Testis (tissue), 3 donors: ENCODE measurements around the gene C6orf89. TPM values are rescaled to one million over a fixed set of nuclear protein-coding genes. Genes with fewer than 3 reads are reported as not detected.

Source experiments
- DNase-seq: peaks from one replicate; pipeline ENCODE4 v3.0.0-alpha.2; 2019
- H3K27ac ChIP-seq, 2 donors: fragments of 200-600 bp; sonication (generic); one replicate each; pipeline ENCODE4 v1.5.1; 2019
- H3K27me3 ChIP-seq: fragments of 200-600 bp; sonication (generic); one replicate; pipeline ENCODE4 v1.5.1; 2019
- H3K36me3 ChIP-seq: fragments of 200-600 bp; sonication (generic); one replicate; pipeline ENCODE4 v1.5.1; 2017; ENCODE audit warnings: low read depth; ENCODE audit errors: missing control alignments
- H3K4me1 ChIP-seq: fragments of 200-600 bp; sonication (generic); one replicate; pipeline ENCODE4 v1.5.1; 2019
- H3K4me3 ChIP-seq, 2 donors: fragments of 200-600 bp; sonication (generic); one replicate each; pipeline ENCODE4 v1.5.1; 2017 to 2019
- H3K9me3 ChIP-seq: fragments of 200-600 bp; sonication (generic); one replicate; pipeline ENCODE4 v1.5.1; 2017
- POLR2A ChIP-seq: fragments of 450-650 bp; IDR thresholded peaks from one replicate; pipeline ENCODE4 v1.6.1; 2017; ENCODE audit warnings: antibody characterized with exemption, mild to moderate bottlenecking, moderate library complexity
- WGBS, 2 donors: methylation state at CpG; one replicate each; pipeline ENCODE4 v1.1.5; 2018; 5-methylcytosine and 5-hydroxymethylcytosine counted together
- intact Hi-C: fragments of 100-400 bp; cut with DNase I; formaldehyde crosslinking; loops from one replicate; pipeline ENCODE4 v1.15.1; 2023; ENCODE audit warnings: low total_unique reads
- polyA plus RNA-seq: library from polyadenylated mRNA; stranded (reverse); fragments of 350-450 nt; fragmentation: Illumina TruSeq; extraction: RNeasy Lipid Tissue Mini Kit (QIAGEN cat#74804); gene quantifications from one replicate; pipeline ENCODE4 v1.2.3, GENCODE V29; 2014; ENCODE audit warnings: low read depth, low replicate concordance; ENCODE audit not compliant: insufficient read depth
- total RNA-seq, 2 donors: library from RNA; depleted of rRNA; stranded (reverse); fragments of >200 nt; gene quantifications; one replicate each; pipeline ENCODE4 v1.2.3, GENCODE V29; 2016
- TF ChIP-seq, protein P1 (sequence below), 3 experiments: fragments of 450-650 bp in 2 of 3; fragments of 200-600 bp in 1 of 3; sonication (generic) in 1 of 3; IDR thresholded peaks; one replicate each; pipeline ENCODE4 v1.5.1; 2016 to 2019; ENCODE audit warnings: antibody characterized with exemption in 3 of 3, mild to moderate bottlenecking in 2 of 3, moderate library complexity in 1 of 3

Gene C6orf89
- total and polyA plus RNA-seq, 3 donors from 2014 or later: 78.9 to 93.6 (median 80.3) TPM

- Histone ChIP-seq H3K36me3 (no peaks in the 10 kb centered on the region), H3K4me1 (no peaks in the 10 kb centered on the region), H3K27me3 (no peaks in the 10 kb centered on the region), H3K27ac (no peak overlapping the region), H3K9me3 (no peaks in the 10 kb centered on the region), H3K4me3 (no peak overlapping the region)
- TF ChIP-seq, protein P1, sequence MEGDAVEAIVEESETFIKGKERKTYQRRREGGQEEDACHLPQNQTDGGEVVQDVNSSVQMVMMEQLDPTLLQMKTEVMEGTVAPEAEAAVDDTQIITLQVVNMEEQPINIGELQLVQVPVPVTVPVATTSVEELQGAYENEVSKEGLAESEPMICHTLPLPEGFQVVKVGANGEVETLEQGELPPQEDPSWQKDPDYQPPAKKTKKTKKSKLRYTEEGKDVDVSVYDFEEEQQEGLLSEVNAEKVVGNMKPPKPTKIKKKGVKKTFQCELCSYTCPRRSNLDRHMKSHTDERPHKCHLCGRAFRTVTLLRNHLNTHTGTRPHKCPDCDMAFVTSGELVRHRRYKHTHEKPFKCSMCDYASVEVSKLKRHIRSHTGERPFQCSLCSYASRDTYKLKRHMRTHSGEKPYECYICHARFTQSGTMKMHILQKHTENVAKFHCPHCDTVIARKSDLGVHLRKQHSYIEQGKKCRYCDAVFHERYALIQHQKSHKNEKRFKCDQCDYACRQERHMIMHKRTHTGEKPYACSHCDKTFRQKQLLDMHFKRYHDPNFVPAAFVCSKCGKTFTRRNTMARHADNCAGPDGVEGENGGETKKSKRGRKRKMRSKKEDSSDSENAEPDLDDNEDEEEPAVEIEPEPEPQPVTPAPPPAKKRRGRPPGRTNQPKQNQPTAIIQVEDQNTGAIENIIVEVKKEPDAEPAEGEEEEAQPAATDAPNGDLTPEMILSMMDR (IDR thresholded peaks at IDR 0.05): no peak
- TF ChIP-seq POLR2A: no peak
- DNase-seq: no peak
- intact Hi-C loops: no loop called here
- WGBS, 2 donors: 64 to 76% methylated on average over 13 of the region's 13 CpGs
These were observed 42.2 kb downstream of the C6orf89 start for GRCh38 chr6:36927691-36928546.

GRCh38 chr6:36928547-36928918, 42.8 kb downstream of the C6orf89 start:
- Histone ChIP-seq H3K4me3 (no peak overlapping the region), H3K36me3 (no peaks in the 10 kb centered on the region), H3K27ac (no peak overlapping the region), H3K4me1 (no peaks in the 10 kb centered on the region), H3K9me3 (no peaks in the 10 kb centered on the region), H3K27me3 (no peaks in the 10 kb centered on the region)
- intact Hi-C loops: no loop called here
- no peak for TF ChIP-seq POLR2A
- TF ChIP-seq, protein P1 (IDR thresholded peaks at IDR 0.05): no peak
- DNase-seq: no peak
- WGBS, 2 donors: 80% methylated on average over 1 to 7 of the region's 7 CpGs

DNA sequence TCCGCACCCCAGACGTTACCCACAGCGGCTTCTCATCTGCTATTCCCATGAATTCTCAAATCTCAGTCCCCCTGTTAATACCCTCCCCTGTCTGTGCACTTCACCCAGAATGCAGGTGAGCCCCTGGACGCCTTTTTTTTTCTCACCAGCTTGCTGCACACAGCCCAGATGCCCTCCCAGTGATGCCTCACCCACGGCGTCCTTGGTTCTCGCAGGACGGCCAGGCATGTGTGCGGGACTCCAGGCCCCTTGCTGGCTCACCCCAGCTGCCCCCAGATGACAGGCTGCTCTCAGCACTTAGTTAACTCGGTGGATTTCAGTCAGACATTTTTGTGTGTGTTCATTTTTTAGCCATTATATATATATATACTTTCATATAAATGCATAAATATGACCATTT, 43.4 kb downstream of the C6orf89 start:
- Histone ChIP-seq H3K27ac (no peak overlapping the region), H3K4me1 (no peaks in the 10 kb centered on the region), H3K4me3 (no peak overlapping the region), H3K9me3 (no peaks in the 10 kb centered on the region), H3K36me3 (no peaks in the 10 kb centered on the region), H3K27me3 (no peaks in the 10 kb centered on the region)
- no peak for DNase-seq
- intact Hi-C loops: no loop called here
- TF ChIP-seq, protein P1 (IDR thresholded peaks at IDR 0.05): no peak
- WGBS, 2 donors: 73 to 87% methylated on average over 10 of the region's 10 CpGs

DNA sequence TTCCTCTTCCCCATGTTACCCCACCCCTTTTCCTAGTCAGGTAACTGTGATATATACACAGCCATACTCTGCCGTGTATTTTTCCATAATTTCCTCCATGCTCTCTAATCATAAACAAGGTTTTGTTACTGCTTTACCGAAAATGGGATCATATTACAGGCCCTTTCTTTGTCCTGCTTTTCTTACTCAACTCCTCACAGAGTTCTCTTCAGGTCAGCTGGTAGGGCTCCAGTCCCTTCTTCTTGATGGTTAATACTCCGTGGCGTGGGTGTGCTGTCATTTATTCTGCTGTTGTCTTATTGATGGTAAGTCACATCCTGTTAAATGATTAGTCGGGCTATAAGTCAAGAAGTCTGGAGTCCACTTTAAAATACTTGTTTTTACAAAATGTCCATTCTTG, 43.9 kb downstream of the C6orf89 start:
- intact Hi-C loops: no loop called here
- no peaks in the 10 kb centered on the region for H3K4me1 ChIP-seq
- H3K36me3 ChIP-seq: no peaks in the 10 kb centered on the region
- H3K4me3 ChIP-seq: no peak overlapping the region
- DNase-seq: no peak
- H3K9me3 ChIP-seq: no peaks in the 10 kb centered on the region
- no peaks in the 10 kb centered on the region for H3K27me3 ChIP-seq
- 53 to 59% methylated on average over 5 of the region's 5 CpGs for WGBS, 2 donors
- H3K27ac ChIP-seq: no peak overlapping the region
- TF ChIP-seq POLR2A: no peak
- TF ChIP-seq, protein P1 (IDR thresholded peaks at IDR 0.05): no peak

DNA sequence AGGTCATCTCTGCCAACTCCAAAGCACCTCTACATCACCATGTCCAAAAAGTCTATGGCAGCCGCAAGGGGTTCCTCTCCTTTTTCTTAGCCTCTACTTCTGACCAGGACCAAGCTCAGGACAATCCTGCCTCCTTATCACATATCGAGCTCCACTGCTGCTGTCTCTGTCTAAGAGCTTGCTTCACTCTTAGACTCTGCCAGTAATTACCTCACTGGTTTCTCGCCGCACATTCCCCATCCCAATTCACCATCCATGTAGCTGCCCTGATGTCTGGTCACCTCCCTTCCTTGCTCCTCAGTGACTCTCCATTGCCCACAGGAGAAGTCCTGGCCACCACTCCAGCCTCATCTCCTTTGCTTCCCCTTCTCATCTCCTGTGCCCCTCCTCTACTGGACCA, 44.7 kb downstream of the C6orf89 start:
- WGBS, 2 donors: 90 to 93% methylated on average over 4 of the region's 4 CpGs
- TF ChIP-seq POLR2A: no peak
- TF ChIP-seq, protein P1 (IDR thresholded peaks at IDR 0.05): no peak
- Histone ChIP-seq H3K27me3 (no peaks in the 10 kb centered on the region), H3K4me3 (no peak overlapping the region), H3K9me3 (no peaks in the 10 kb centered on the region), H3K36me3 (no peaks in the 10 kb centered on the region), H3K4me1 (no peaks in the 10 kb centered on the region), H3K27ac (no peak overlapping the region)
- intact Hi-C loops: no loop called here
- no peak for DNase-seq
